ENCODE results near the gene ABCA2. TPM values are rescaled to one million over a fixed set of nuclear protein-coding genes. Genes with fewer than 3 reads are reported as not detected.

Gene ABCA2
- total RNA-seq, 1 experiment from 2014 or later, result 22.4 TPM

DNA sequence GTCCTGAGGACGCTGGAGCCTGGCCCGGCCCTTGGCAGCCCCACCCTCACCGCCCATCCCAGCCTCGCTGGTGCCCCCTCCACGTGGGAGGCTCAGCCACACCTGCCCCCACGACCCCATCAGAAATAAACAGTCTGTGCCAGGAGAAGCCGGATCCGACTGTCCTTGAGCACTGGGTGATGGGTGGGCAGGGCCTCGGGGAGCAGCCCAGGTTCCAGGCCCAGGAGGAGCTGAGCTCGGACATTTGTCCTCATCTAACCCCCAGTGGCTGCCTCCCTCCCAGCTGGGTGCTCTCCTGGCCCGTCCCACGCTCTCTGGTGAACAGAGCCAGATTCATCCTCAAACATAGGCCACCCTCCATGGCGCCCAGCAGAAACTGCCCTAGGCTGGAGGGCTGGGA is 55.3 kb downstream of the ABCA2 start:
- WGBS (ENCODE audit: extremely low coverage, insufficient read length, low lambda C conversion rate), result no CpG with 5 or more reads among the region's 13 CpGs
- no peaks in the 10 kb centered on the region for H3K27me3 ChIP-seq (ENCODE audit: insufficient read depth, low read length)
- TF ChIP-seq, protein P1, sequence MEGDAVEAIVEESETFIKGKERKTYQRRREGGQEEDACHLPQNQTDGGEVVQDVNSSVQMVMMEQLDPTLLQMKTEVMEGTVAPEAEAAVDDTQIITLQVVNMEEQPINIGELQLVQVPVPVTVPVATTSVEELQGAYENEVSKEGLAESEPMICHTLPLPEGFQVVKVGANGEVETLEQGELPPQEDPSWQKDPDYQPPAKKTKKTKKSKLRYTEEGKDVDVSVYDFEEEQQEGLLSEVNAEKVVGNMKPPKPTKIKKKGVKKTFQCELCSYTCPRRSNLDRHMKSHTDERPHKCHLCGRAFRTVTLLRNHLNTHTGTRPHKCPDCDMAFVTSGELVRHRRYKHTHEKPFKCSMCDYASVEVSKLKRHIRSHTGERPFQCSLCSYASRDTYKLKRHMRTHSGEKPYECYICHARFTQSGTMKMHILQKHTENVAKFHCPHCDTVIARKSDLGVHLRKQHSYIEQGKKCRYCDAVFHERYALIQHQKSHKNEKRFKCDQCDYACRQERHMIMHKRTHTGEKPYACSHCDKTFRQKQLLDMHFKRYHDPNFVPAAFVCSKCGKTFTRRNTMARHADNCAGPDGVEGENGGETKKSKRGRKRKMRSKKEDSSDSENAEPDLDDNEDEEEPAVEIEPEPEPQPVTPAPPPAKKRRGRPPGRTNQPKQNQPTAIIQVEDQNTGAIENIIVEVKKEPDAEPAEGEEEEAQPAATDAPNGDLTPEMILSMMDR (conservative IDR thresholded peaks at IDR 0.05), result no peak
- DNase-seq, result no peak
- no peak overlapping the region for H4K5ac ChIP-seq (ENCODE audit: insufficient read length, low read depth, low read length)
- no peak overlapping the region for H2BK15ac ChIP-seq (ENCODE audit: low read depth, low read length)
- no peak overlapping the region for H3K4me3 Mint-ChIP-seq
- no peak overlapping the region for H3K9ac ChIP-seq (ENCODE audit: extremely low read depth, insufficient read length, low read length)
- H2BK120ac ChIP-seq (ENCODE audit: low read depth, low read length, poor library complexity, severe bottlenecking), result no peak overlapping the region
- H3K23ac ChIP-seq (ENCODE audit: insufficient read length, low read depth, low read length), result no peak overlapping the region
- H2BK12ac ChIP-seq (ENCODE audit: insufficient read length, low read depth, low read length), result no peak overlapping the region
- no peak overlapping the region for H2BK20ac ChIP-seq (ENCODE audit: low read depth, low read length, poor library complexity, severe bottlenecking)
- no peaks in the 10 kb centered on the region for H3K79me2 ChIP-seq (ENCODE audit: insufficient read depth, low read length)
- no peaks in the 10 kb centered on the region for H3K9me3 ChIP-seq (ENCODE audit: control insufficient read depth, low read depth, low read length)
- H3K18ac ChIP-seq (ENCODE audit: insufficient read length, low read depth, low read length), result no peak overlapping the region
- no peak overlapping the region for H3K27ac ChIP-seq (ENCODE audit: insufficient read length, low read depth, low read length)
- no peak overlapping the region for H3K14ac ChIP-seq (ENCODE audit: insufficient read depth, low read length)
- no peak overlapping the region for H2AK5ac ChIP-seq (ENCODE audit: insufficient read length, low read length)
- no peak overlapping the region for H3K27ac Mint-ChIP-seq
- H3K4ac ChIP-seq (ENCODE audit: low read depth, low read length), result no peak overlapping the region
- H4K91ac ChIP-seq (ENCODE audit: insufficient read length, low read depth, low read length), result no peak overlapping the region
- no peak overlapping the region for H3T11ph ChIP-seq (ENCODE audit: low read length)
- no peaks in the 10 kb centered on the region for H3K4me1 ChIP-seq (ENCODE audit: insufficient read depth, low read length)
- no peak overlapping the region for H3K4me2 ChIP-seq (ENCODE audit: insufficient read depth, insufficient read length, low read length)
- H3K4me1 Mint-ChIP-seq, result peaks cover 2 to 8% of the 10 kb centered on the region in 2 experiments
- no peaks in the 10 kb centered on the region for H3K9me3 Mint-ChIP-seq
- no peak overlapping the region for H4K8ac ChIP-seq (replicated peaks; ENCODE audit: insufficient read length, low read depth, low read length)
- no peak overlapping the region for H3K56ac ChIP-seq (ENCODE audit: insufficient read length, low read depth, low read length)
- H2AFZ ChIP-seq (ENCODE audit: low read length), result no peak overlapping the region
- peaks cover 7% of the 10 kb centered on the region for H3K27me3 Mint-ChIP-seq (ENCODE audit: low read depth)
- H3K79me1 ChIP-seq (ENCODE audit: insufficient read depth, low read depth, low read length, poor library complexity, severe bottlenecking), result no peaks in the 10 kb centered on the region
- peaks cover 2% of the 10 kb centered on the region for H3K23me2 ChIP-seq (ENCODE audit: insufficient read length, low read depth, low read length, poor library complexity, severe bottlenecking)
- no peak overlapping the region for H2BK5ac ChIP-seq (ENCODE audit: insufficient read length, low read length)
- H4K20me1 ChIP-seq (ENCODE audit: control insufficient read depth, insufficient read depth, insufficient read length), result no peaks in the 10 kb centered on the region
- no peaks in the 10 kb centered on the region for H3K36me3 Mint-ChIP-seq (ENCODE audit: insufficient read depth in 1 of 3, low read depth in 3 of 3)

Data from H9 (cell line).